Measurements from ENCODE around the gene IFI27L1. TPM values are rescaled to one million over a fixed set of nuclear protein-coding genes. Genes with fewer than 3 reads are reported as not detected.

Gene IFI27L1
- polyA plus RNA-seq, 3 donors = 11.0 to 23.1 (median 20.5) TPM

GRCh38 chr14:94123296-94123695, 42.2 kb downstream of the IFI27L1 start:
- 88 to 90% (median 90%) methylated on average over 9 of the region's 9 CpGs for WGBS, 3 donors
- H3K27ac ChIP-seq (ENCODE audit: low read depth, low read length) = no peak overlapping the region

GRCh38 chr14:94123868-94124267, 42.8 kb downstream of the IFI27L1 start:
- 89 to 100% (median 95%) methylated on average over 1 of the region's 1 CpG for WGBS, 3 donors
- H3K27ac ChIP-seq (ENCODE audit: low read depth, low read length) = no peak overlapping the region

- no peak overlapping the region for H3K27ac ChIP-seq (ENCODE audit: low read depth, low read length)
- 80 to 91% (median 87%) methylated on average over 9 of the region's 9 CpGs for WGBS, 3 donors
Observed at GRCh38 chr14:94124582-94125377, 43.7 kb downstream of the IFI27L1 start.

- no peak overlapping the region for H3K27ac ChIP-seq (ENCODE audit: low read depth, low read length)
- WGBS, 3 donors = 79 to 88% (median 85%) methylated on average over 6 of the region's 6 CpGs
Observed at GRCh38 chr14:94125659-94126418, 44.7 kb downstream of the IFI27L1 start.

- H3K27ac ChIP-seq (ENCODE audit: low read depth, low read length) = no peak overlapping the region
- 81 to 93% (median 82%) methylated on average over 1 of the region's 1 CpG for WGBS, 3 donors
Observed at GRCh38 chr14:94126419-94126677, 45.2 kb downstream of the IFI27L1 start.

- WGBS, 3 donors = 78 to 92% (median 82%) methylated on average over 5 of the region's 5 CpGs
- no peak overlapping the region for H3K27ac ChIP-seq (ENCODE audit: low read depth, low read length)
Observed at GRCh38 chr14:94126800-94127199, 45.7 kb downstream of the IFI27L1 start.

GRCh38 chr14:94127330-94127729, 46.2 kb downstream of the IFI27L1 start:
- 91 to 97% (median 97%) methylated on average over 6 of the region's 6 CpGs for WGBS, 3 donors
- H3K27ac ChIP-seq (ENCODE audit: low read depth, low read length) = no peak overlapping the region

- WGBS, 3 donors = 91 to 93% (median 93%) methylated on average over 13 to 14 of the region's 14 CpGs
- no peak overlapping the region for H3K27ac ChIP-seq (ENCODE audit: low read depth, low read length)
Observed at GRCh38 chr14:94128216-94128839, 47.2 kb downstream of the IFI27L1 start.

- H3K27ac ChIP-seq (ENCODE audit: low read depth, low read length) = no peak within 1 kb of the TSS
Observed at GRCh38 chr14:94129111-94129757, 48.1 kb downstream of the IFI27L1 start, which contains the start of gene IFI27L2. IFI27L2 (minus strand) TSS chr14:94129604; CDS start chr14:94129564, 40 bp downstream.

GRCh38 chr14:94129758-94130414, 48.8 kb downstream of the IFI27L1 start:
- 0 to 1% (median 1%) methylated on average over 12 of the region's 12 CpGs for WGBS, 3 donors
- H3K27ac ChIP-seq (ENCODE audit: low read depth, low read length) = no peak overlapping the region

More at GRCh38 chr14:94129111-94129757, 48.1 kb downstream of the IFI27L1 start, which contains the start of gene IFI27L2:
- WGBS, 3 donors = 1 to 2% (median 1%) methylated on average over 26 to 27 of the region's 27 CpGs

- WGBS, 3 donors = 44 to 49% (median 45%) methylated on average over 4 of the region's 4 CpGs
- no peak overlapping the region for H3K27ac ChIP-seq (ENCODE audit: low read depth, low read length)
Observed at GRCh38 chr14:94132285-94132887, 51.3 kb downstream of the IFI27L1 start.

- WGBS, 3 donors = 69 to 76% (median 75%) methylated on average over 4 of the region's 4 CpGs
- no peak overlapping the region for H3K27ac ChIP-seq (ENCODE audit: low read depth, low read length)
Observed at GRCh38 chr14:94135476-94135875, 54.4 kb downstream of the IFI27L1 start.

- WGBS, 3 donors = 29 to 31% (median 30%) methylated on average over 18 of the region's 18 CpGs
- H3K27ac ChIP-seq (ENCODE audit: low read depth, low read length) = no peak overlapping the region
Observed at GRCh38 chr14:94136575-94137331, 55.6 kb downstream of the IFI27L1 start.

GRCh38 chr14:94138251-94138650, 57.1 kb downstream of the IFI27L1 start:
- no peak overlapping the region for H3K27ac ChIP-seq (ENCODE audit: low read depth, low read length)
- 82 to 90% (median 83%) methylated on average over 9 of the region's 9 CpGs for WGBS, 3 donors

- WGBS, 3 donors = 73 to 82% (median 74%) methylated on average over 5 of the region's 5 CpGs
- no peak overlapping the region for H3K27ac ChIP-seq (ENCODE audit: low read depth, low read length)
Observed at GRCh38 chr14:94139006-94139405, 57.9 kb downstream of the IFI27L1 start.

- 79 to 89% (median 85%) methylated on average over 5 of the region's 5 CpGs for WGBS, 3 donors
- H3K27ac ChIP-seq (ENCODE audit: low read depth, low read length) = no peak overlapping the region
Observed at GRCh38 chr14:94139421-94139820, 58.3 kb downstream of the IFI27L1 start.

- no peak overlapping the region for H3K27ac ChIP-seq (ENCODE audit: low read depth, low read length)
- 69 to 78% (median 77%) methylated on average over 3 of the region's 3 CpGs for WGBS, 3 donors
Observed at GRCh38 chr14:94142247-94142646, 61.1 kb downstream of the IFI27L1 start.
